Measurements from ENCODE around the gene DUSP5. TPM values are rescaled to one million over a fixed set of nuclear protein-coding genes. Genes with fewer than 3 reads are reported as not detected.

The DUSP5 gene
- total RNA-seq, 2 experiments from 2014 or later, result 0.06 to 0.97 TPM

GRCh38 chr10:110486680-110487410, 10.9 kb upstream of the DUSP5 start:
- POLR2A ChIA-PET, result interaction anchor here (0.9 kb wide), 1 partner anchor 16 kb away, joined by 3 read pairs; no protein-coding TSS in a partner anchor

GRCh38 chr10:110487411-110488331, 10.0 kb upstream of the DUSP5 start:
- Histone ChIP-seq H3K36me3 (ENCODE audit: insufficient read depth, low read length) (no peaks in the 10 kb centered on the region), H2AFZ (ENCODE audit: low read length) (no peak overlapping the region), H3K9me3 (ENCODE audit: low read length) (no peaks in the 10 kb centered on the region), H3K79me2 (ENCODE audit: insufficient read depth, low read depth, low read length) (no peaks in the 10 kb centered on the region), H3K4me2 (ENCODE audit: low read length) (no peak overlapping the region), H3K9me2 (ENCODE audit: insufficient read depth, low read length) (no peaks in the 10 kb centered on the region), H3K4me3 (ENCODE audit: low read depth, low read length, poor library complexity, severe bottlenecking) (no peak overlapping the region), H4K20me1 (ENCODE audit: insufficient read depth, low read length) (no peaks in the 10 kb centered on the region), H3K4me1 (ENCODE audit: insufficient read depth, low read length, poor library complexity, severe bottlenecking) (peaks cover 20% of the 10 kb centered on the region), H3K27ac (ENCODE audit: low read depth, low read length, poor library complexity, severe bottlenecking) (no peak overlapping the region)
- DNase-seq (ENCODE audit: low spot score), result no peak
- intact Hi-C loops (cut with micrococcal nuclease; ENCODE audit: unreplicated experiment), result no loop called here
- TF ChIP-seq, protein P1, sequence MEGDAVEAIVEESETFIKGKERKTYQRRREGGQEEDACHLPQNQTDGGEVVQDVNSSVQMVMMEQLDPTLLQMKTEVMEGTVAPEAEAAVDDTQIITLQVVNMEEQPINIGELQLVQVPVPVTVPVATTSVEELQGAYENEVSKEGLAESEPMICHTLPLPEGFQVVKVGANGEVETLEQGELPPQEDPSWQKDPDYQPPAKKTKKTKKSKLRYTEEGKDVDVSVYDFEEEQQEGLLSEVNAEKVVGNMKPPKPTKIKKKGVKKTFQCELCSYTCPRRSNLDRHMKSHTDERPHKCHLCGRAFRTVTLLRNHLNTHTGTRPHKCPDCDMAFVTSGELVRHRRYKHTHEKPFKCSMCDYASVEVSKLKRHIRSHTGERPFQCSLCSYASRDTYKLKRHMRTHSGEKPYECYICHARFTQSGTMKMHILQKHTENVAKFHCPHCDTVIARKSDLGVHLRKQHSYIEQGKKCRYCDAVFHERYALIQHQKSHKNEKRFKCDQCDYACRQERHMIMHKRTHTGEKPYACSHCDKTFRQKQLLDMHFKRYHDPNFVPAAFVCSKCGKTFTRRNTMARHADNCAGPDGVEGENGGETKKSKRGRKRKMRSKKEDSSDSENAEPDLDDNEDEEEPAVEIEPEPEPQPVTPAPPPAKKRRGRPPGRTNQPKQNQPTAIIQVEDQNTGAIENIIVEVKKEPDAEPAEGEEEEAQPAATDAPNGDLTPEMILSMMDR (conservative IDR thresholded peaks at IDR 0.05; ENCODE audit: low read length), result no peak
- TF ChIP-seq EZH2phosphoT487 (IDR thresholded peaks at IDR 0.05; ENCODE audit: borderline replicate concordance, low read depth, low read length), result no peak
- POLR2A ChIA-PET, result no interaction called here
- BruUV-seq (replicated peaks), result no TSS peak
- CTCF ChIA-PET (ENCODE audit: unreplicated experiment), result interaction anchor here (0.7 to 0.8 kb wide), 2 partner anchors 25 to 33 kb away, joined by 4 to 8 read pairs; no protein-coding TSS in a partner anchor

More at GRCh38 chr10:110486680-110487410, 10.9 kb upstream of the DUSP5 start:
- H3K4me2 ChIP-seq (ENCODE audit: low read length), result no peak overlapping the region
- no peak overlapping the region for H3K4me3 ChIP-seq (ENCODE audit: low read depth, low read length, poor library complexity, severe bottlenecking)
- no TSS peak for BruUV-seq (replicated peaks)
- H3K4me1 ChIP-seq (ENCODE audit: insufficient read depth, low read length, poor library complexity, severe bottlenecking), result peaks cover 11% of the 10 kb centered on the region
- H4K20me1 ChIP-seq (ENCODE audit: insufficient read depth, low read length), result no peaks in the 10 kb centered on the region
- CTCF ChIA-PET (ENCODE audit: unreplicated experiment), result interaction anchor here (0.7 kb wide), 1 partner anchor 32 kb away, joined by 8 read pairs; no protein-coding TSS in a partner anchor
- H3K79me2 ChIP-seq (ENCODE audit: insufficient read depth, low read depth, low read length), result no peaks in the 10 kb centered on the region
- H3K9me3 ChIP-seq (ENCODE audit: low read length), result no peaks in the 10 kb centered on the region
- intact Hi-C loops (cut with micrococcal nuclease; ENCODE audit: unreplicated experiment), result no loop called here
- DNase-seq (ENCODE audit: low spot score), result no peak
- no peaks in the 10 kb centered on the region for H3K9me2 ChIP-seq (ENCODE audit: insufficient read depth, low read length)
- no peak overlapping the region for H3K27ac ChIP-seq (ENCODE audit: low read depth, low read length, poor library complexity, severe bottlenecking)
- no peak for TF ChIP-seq EZH2phosphoT487 (IDR thresholded peaks at IDR 0.05; ENCODE audit: borderline replicate concordance, low read depth, low read length)
- TF ChIP-seq, protein P1 (conservative IDR thresholded peaks at IDR 0.05; ENCODE audit: low read length), result no peak
- H2AFZ ChIP-seq (ENCODE audit: low read length), result no peak overlapping the region
- no peaks in the 10 kb centered on the region for H3K36me3 ChIP-seq (ENCODE audit: insufficient read depth, low read length)

All from OCI-LY7 (cell line).